HuH-7.5 (cell line): ENCODE results near the gene MREG.

Source experiments
- DNase-seq: peaks from one replicate; pipeline ENCODE4 v3.0.0; 2011; ENCODE audit warnings: low spot score

The MREG gene, protein sequence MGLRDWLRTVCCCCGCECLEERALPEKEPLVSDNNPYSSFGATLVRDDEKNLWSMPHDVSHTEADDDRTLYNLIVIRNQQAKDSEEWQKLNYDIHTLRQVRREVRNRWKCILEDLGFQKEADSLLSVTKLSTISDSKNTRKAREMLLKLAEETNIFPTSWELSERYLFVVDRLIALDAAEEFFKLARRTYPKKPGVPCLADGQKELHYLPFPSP

DNA sequence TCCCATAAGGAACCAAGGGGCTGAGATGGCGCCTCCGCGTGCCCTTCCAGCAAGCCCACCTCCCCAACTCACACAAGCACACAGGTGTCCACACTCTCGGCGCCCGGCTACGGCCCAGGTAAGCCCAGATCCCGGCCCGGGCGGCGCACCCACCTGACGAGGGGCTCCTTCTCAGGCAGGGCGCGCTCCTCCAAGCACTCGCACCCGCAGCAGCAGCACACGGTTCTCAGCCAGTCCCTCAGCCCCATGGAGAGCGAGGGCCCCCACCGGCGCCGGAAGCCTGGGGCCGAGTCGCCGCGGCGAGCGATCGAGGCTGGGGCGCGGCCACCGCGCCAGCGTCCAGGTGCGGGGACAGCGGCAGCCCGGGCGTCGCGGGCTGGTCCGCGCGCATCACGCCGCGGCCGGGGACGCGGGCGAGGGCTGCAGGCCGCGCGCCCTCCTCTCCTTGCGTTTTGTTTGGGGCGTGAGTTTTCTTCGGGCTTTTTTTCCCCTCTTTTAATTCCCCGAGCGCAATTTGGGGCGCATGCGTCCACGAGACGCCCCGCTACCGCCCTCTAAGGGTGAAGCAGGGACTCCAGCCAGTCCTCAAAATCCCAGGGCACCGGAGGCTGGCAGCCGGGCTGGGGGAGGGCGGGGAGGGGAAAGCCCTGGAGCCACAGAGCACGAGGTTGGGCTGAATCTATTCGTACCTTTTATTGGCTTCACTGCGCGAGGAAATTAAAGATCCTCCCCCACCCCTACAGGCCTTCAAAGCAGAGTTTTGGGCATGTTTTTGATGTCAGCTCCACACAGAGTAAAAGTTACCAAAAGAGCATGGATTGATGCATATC is at the start of gene MREG:
Gene MREG, minus strand, starts transcription at position 472 of the 830 bp plus-strand sequence. Its CDS starts 224 bp downstream, at position 248.
- peak; percentile 63 for DNase-seq

GRCh38 chr2:216059233-216059834 is 46.0 kb upstream of the MREG start:
- no peak for DNase-seq

- DNase-seq, result no peak
Observed at GRCh38 chr2:216057688-216058193, 44.4 kb upstream of the MREG start.

DNA sequence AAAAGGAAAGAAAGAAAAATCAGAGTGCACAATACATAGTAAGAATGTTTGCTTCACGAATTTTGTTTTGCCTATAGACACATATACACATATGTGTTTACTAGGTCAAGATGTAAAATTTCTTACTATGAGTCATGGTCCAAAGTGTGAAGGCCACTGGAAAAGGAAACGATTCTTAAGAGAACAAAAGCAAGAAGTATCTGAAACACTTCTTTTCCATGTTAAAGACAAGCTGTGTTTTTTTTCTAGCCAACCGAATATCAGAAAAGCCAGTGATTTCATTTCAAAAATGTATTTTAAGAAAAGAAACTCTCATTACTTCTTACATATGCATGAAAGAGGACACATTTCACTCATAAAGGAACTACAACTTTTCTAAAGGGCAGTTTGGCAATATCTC is 43.4 kb upstream of the MREG start:
- no peak for DNase-seq

DNA sequence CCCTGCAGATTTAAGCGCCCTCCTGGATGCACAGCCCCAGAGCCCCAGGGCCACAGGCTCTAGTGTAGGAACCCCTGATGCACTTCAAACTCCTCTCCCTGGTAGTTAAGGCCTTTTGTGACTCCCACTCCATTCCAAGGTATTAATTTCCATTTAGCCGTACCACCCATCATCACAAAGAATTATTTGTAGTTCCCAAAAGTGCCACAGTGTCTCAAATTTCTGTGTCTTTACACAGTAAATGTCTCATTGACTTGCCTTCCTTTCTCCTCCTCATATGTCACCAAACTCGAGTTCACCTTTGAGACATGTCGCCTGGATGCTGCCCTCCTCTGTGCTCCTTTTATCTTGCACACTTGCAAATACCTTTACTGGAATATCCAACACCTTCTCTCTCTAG is 42.3 kb upstream of the MREG start:
- DNase-seq, result no peak

DNA sequence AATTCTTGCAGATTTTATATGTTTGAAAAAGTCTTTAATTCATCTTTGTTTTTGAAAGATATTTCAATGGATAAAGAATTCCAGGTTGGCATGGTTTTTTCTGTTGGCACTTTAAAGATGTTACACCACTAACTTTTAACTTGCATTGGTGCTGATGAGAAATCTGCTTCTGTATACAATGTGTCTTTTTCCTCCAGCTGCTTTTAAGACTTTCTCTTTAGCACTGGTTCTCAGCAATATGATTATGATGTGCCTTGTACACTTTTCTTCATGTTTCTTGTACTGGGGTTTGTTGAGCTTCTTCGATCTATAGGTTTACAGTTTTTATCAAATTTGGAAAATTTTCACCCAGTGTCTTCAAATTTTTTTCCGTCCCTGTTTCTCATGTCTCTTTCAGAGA is 39.1 kb upstream of the MREG start:
- DNase-seq, result no peak

DNA sequence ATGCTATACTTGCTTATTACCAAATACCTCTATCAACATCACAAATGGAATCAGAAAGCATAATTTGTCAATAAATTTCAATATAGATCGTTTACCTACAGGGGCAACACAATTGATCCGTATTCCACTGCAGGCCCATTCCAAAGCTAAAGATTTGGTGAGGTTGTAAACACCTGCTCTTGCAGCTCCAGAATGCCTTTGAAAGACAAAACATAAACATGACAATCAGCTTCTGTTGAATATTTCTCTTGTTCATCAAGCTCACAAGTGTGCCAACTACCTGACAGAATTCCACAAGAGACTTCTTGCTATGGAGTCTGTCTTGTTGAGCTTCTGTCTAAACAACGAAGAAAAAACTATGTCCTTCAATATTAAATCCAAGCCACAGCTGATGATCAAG is 38.0 kb upstream of the MREG start:
- DNase-seq, result no peak

- no peak for DNase-seq
Observed at GRCh38 chr2:216049452-216049851, 36.1 kb upstream of the MREG start.

DNA sequence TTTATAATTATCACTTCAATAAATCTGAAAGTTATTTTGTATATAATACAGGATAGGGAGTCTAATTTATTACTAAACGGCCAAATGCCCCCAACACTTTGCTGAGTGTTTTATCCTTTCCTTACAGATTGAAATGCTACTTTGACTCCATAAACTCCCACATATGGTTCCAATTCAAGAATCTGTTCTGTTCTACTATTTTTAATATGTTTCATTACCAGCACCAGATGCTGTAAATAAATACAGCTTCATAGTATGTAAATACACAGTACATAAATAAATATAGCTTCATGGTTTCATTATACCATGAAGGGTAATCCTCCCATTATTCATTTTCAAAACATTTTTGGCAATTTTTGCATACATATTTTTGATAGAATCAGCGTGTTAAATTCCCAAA is 34.0 kb upstream of the MREG start:
- no peak for DNase-seq

DNA sequence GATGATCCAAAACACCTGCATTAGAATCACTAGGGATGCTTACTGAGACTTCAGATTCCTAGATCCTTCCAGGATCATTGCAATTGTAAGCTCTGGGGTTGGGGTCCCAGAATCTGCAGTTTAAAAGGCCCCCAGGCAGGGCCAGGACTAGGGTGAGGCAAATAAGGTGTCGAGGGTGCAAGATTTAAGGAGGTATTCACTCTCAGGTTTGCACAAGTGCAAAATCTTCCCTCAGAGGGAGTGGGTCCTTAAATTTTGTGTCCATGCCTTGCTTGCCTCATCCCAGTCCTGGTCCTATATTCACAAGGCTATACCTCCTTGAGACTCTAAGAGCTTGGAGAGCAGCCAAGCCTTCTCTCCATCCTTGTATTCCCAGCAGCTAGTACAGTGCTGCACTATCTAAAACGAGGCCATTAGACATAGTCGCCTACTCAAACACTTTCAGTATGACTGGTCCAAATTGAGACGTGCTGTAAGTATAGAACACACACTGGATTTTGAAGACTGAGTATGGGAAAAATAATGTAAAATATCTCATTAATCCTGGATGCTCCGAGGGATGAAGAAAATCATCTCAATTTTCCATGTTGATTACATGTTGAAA is 31.6 kb upstream of the MREG start:
- DNase-seq, result no peak

GRCh38 chr2:216043949-216044348 is 30.6 kb upstream of the MREG start:
- DNase-seq, result no peak

DNA sequence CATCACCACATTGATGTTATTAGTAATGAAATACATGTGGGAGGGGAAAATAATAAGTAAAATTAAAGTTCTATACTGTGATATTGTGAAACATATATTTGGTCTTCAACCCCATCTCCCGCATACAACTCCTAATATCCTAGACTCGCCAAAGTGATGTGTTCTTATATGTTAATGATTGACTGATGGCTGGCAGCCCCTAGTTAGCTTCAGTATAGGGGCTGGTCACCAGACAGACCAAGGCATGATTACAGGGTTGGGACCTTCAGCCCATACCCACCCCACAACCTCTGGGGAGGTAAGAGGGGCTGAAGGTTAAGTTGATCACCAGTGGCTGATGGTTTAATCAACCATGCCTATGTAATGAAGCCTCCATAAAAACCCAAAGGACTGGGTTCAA is 28.1 kb upstream of the MREG start:
- no peak for DNase-seq

DNA sequence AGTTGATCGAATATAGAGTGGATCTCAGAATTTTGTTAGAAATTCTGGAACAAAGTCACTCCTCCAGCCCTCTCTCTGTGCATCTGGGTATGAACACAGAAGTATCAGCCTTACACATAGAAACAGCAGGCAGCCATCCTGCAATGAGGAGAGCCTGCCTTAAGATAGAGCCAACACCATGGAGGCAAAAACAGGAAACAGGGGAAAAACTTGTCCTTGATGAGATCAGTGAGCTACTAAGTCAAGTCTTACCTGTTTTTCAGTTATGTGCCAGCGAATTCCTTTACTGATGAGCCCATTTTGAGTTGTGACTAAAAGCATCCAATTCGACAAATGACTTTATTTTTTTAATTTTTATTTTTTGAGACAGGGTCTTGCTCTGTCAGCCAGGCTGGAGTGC is 26.6 kb upstream of the MREG start:
- DNase-seq, result no peak

- DNase-seq, result peak; percentile 62
Observed at GRCh38 chr2:216034065-216034464, 20.7 kb upstream of the MREG start.

DNA sequence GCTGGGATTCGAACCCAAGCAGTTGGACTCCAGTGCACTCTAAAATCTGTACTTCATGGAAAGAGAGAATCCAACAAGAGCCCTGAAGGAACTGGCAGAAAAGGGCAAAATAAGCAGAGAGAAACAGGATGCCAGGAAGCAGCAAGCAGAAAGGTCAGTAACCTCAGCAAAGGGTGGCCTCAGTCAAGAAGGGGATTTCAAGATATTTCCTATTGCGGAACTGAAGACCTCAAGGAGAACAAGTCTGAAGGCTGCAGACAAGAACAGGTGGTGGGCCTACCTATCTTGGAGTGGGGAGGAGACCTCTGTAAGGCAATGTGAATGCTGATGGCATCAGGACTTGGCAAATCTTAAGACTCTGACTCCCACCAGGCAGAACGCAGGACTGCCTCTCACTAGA is 20.1 kb upstream of the MREG start:
- DNase-seq, result no peak

GRCh38 chr2:216031960-216032689 is 18.8 kb upstream of the MREG start:
- DNase-seq, result no peak

DNA sequence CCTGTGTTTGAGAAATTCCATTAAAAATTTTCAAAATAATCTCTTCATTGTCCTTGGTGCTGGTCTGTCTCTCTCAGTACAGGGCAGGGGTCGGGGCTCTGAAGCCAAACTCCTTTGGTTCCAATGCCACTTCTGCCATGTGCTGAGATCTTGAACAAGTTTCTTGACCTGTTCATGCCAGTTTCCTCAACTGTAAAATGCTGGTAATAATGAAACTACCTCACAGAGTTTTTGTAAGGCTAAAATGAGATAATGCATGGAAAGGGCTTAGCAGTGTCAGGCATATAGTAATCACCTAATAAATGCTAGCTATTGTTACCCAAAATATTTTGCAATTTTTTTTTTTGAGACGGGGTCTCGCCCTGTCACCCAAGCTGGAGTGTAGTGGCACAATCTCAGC is 16.9 kb upstream of the MREG start:
- no peak for DNase-seq

GRCh38 chr2:216029416-216030129 is 16.2 kb upstream of the MREG start:
- no peak for DNase-seq

DNA sequence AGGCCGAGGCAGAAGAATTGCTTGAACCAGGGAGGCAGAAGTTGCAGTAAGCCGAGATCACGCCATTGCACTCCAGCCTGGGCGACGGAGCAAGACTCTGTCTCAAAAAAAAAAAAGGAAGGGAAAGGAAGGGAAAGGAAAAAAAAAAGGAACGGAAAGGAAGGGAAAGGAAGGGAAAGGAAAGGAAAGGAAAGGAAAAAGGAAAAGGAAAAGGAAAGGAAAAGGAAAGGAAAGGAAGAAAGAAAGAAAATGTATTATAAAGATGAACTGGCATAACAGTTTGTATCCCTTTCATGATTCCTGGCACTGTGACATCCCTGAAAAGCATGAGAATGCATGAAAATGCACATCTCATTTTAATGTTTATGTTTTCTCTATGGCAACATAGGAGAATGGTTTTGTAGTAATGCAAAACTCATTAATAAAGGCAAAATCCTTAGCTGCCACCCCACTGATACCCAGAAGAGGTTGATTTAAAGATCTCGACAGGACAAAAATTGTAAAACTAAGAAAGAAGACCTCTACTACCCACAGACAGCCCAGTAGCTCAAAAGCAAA is 11.5 kb upstream of the MREG start:
- DNase-seq, result no peak

DNA sequence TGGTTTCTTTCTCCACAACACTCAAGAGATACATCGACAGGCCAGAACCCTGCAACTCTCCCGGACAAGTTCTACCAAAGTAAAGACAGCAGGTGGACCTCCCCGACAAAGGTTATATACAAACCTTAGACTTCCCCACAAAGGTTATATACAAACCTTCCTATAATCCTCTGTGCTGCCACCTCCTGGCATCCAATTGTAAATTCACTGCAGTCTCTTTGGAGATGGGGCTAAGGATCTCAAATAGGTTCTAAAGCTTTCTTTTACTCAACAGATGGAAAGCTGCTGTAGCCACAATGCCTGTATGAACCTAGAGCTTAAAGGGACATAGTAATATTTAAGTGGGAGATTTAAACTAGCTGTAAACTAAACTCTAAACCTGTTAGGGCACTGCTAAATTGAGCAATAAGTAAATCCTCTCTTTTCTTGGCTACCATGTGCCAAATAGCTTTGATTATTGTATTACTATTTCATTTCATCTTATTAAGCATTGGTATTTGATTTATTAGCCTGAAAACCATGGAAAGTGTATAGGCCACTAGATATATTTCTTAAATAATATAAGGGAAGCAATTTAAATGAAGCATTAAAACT is 9.8 kb upstream of the MREG start:
- DNase-seq, result peak; percentile 60
